HG02588 (cell line): ENCODE measurements around the gene PPARD.

Source experiments
- ATAC-seq: cut with Tn5 transposase; IDR thresholded peaks from one replicate; pipeline ENCODE4 v1.9.1; 2021; ENCODE audit warnings: mild to moderate bottlenecking, moderate library complexity; ENCODE audit not compliant: unreplicated experiment

PPARD gene

DNA sequence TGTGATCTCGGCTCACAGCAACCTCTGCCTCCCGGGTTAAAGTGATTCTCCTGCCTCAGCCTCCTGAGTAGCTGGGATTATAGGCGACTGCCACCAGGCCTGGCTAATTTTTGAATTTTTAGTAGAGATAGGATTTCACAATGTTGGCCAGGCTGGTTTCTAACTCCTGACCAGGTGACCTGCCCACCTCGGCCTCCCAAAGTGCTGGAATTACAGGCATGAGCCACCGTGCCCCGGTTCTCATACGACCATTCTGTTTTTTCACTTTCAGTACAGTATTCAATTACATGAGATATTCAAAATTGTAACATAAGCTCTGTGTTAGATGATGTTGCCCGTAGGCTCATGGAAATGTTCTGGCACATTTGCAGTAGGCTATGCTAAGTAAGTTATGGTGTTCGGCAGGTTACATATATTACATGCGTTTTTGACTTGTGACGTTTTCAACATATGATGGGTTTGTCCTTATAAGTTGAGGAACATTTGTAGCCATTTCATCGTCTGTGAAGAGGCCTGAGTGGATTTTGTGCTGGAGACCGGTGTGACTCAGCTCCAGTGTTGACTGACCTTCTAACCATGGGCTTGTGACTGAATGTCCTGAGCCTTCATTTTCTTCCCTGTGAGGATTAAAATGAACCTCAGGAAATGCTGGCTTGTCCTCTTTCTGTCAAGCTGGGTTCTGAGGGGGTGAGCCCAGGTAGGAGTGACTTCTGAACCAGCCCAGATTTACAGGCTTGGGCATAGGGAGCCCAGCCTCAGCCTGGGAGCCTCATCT is 12.2 kb downstream of the PPARD start:
- ATAC-seq: no peak

DNA sequence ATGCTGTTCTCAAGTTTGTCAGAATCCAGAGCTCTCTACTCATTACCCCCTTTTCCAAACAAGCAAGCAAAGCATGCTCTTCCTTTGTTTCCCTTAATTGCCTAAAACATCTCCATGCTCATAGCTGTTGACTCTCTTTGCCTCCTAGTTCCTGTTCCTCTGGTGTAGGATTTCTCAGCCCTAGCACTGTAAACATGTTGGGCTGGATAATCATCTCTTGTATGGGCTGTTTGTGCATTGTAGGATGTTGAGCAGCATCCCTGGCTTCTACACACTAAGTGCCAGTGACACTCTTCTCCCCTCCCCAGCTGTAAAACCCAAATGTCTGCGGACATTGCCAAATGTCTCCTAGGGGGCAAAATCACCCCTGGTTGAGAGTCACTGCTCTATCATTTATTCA is 14.0 kb downstream of the PPARD start:
- ATAC-seq: no peak

- ATAC-seq: no peak
Observed at GRCh38 chr6:35357677-35358076, 15.3 kb downstream of the PPARD start.

DNA sequence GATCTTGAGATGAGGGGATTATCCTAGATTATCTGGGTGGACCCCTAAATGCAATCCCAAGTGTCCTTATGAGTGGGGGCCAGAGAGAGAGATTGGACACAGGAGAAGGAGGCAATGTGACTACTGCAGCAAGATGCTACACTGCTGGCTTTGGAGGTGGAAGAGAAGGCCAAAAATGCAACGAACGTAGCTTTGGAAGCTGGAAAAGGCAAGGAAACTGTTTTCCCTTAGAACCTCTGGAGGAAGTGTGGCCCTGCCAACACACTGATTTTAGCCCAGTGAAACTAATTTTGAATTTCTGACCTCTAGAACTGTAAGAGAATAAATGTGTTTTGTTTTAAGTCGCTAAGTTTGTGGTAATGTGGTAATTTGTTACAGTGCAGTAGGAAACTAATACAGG is 15.7 kb downstream of the PPARD start:
- ATAC-seq: no peak

DNA sequence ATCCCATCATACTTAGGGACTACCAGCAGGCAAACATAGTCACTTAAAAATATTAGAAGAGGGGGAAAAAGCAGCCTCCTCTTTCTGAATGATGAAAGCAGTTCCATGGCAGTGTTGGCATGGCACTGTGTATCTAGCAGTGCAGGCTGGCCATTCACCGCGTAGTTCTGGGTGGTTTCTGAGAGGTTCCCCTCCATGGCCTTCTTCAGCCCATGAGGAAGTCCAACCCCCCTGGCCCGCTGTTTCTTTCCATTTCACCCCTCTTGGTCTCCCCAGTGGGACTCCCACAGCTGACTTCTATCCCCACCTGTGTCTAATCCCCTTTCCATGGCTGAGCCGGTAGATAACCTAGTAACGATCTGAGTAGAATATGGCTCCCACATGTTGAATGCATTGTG is 17.0 kb downstream of the PPARD start:
- no peak for ATAC-seq

DNA sequence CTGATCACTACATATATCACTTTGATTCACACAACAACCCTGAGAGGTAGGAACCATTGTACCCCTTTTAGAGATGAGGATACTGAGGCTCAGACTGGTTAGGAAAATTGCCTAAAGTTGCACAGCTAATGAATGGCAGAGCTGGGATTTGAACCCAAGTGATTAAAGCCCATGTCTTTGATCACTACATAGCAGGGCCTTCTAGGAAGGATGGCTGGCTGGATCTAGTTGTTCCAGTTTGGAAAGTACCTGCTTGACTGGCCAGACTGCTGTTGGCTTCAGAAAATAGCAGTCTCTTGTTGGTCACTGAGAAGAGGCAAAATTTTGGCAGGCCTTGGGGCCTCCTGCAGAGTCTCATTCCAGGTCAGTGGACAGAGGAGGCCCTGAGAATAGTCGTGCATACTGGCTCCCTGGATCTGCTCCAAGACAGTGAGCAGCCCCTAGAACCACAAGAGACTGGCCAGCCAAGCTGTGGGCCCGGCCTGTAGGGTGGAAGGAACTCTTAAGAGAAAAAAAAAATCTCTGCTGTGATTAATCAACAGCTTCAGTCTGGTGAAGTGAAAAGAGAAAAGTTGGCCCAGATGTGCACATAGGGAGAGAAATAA is 17.5 kb downstream of the PPARD start:
- ATAC-seq: no peak

- no peak for ATAC-seq
Observed at GRCh38 chr6:35360349-35361138, 18.2 kb downstream of the PPARD start.

DNA sequence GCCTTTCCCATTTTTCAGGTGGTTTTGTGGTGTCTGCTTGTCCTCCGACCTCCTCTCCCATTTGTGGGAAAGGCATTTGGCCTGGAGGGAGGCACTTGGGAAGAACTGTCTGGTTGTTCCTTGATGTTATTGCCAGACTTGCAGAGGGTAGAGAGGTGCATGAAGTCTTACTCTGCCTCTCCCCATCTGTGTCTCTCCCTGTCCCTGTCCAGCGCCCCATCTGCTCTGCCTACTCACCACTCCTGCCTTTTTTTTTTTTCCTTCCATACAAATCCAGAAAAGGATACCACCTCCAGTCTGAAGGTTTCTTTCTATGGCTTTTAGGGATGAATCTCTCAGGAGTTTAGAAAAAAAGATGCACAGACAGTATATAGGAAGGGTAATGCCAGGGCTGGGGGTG is 19.8 kb downstream of the PPARD start:
- no peak for ATAC-seq

GRCh38 chr6:35363293-35363750 is 21.0 kb downstream of the PPARD start:
- no peak for ATAC-seq

GRCh38 chr6:35365594-35366203 is 23.3 kb downstream of the PPARD start:
- no peak for ATAC-seq

DNA sequence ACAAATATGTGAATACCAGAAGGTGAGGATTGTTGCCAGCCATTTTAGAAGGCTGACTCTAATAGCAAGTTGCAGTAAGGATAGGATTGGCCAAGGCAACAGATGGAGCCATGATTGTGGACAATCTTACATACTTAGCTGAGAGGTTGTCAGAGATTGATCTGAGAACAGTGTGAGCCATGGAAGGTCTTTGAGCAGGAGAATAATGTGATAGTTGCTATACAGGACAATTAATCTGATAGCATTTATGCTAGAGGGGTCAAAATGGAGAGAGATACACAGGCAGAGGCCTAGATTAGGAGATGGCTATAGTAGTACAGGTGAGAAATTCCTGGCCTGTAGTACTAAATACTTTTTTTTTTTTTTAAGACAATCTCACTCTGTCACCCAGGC is 23.8 kb downstream of the PPARD start:
- no peak for ATAC-seq

DNA sequence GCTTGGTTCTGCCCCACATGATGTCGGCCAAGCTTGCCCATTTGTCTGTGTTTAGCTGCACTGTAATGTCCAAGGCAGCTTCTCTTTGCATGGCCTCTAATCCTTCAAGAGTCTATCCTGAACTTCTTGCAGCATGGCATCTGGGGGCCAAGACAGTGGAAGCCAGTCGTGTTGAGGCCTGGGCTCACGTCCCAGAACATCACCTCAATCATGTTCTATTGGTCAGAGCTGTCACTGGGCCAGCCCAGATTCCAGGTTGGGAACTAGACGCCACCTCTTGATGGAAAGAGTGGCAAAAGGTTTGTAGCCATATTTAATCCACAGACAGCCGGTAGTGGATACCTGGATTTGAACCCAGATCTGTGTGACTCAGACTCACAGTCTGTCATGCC is 25.3 kb downstream of the PPARD start:
- ATAC-seq: no peak

GRCh38 chr6:35368038-35368887 is 25.9 kb downstream of the PPARD start:
- no peak for ATAC-seq

DNA sequence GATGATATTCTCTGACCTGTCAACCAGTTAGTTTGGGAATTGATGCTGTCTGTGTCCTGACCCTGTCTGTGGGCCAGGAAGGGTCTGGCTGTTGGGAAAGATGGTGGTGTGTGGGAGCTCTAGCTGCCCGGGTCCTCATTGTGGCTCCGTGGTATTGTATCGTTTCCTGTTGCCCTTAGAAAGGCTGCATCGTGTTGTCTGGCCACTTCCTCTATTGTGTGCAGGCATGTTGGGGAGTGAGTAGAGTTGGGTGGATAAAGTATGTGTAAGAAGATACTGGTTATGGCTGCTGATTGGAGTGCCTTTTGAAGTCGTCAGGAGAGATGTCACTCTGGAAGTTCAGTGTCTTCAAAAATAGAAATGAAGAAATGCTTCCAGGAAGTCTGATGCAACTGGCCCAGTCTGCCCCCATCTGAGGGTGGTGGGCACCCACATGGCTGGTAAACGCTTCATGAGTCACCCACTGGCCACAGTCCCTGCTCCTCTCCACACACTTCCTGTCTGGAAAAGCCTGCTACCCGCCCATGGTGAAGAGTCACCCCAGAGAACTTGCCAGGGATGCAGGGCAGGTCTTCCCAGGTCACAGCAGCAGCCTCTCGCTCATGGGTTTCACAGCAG is 27.9 kb downstream of the PPARD start:
- ATAC-seq: no peak

DNA sequence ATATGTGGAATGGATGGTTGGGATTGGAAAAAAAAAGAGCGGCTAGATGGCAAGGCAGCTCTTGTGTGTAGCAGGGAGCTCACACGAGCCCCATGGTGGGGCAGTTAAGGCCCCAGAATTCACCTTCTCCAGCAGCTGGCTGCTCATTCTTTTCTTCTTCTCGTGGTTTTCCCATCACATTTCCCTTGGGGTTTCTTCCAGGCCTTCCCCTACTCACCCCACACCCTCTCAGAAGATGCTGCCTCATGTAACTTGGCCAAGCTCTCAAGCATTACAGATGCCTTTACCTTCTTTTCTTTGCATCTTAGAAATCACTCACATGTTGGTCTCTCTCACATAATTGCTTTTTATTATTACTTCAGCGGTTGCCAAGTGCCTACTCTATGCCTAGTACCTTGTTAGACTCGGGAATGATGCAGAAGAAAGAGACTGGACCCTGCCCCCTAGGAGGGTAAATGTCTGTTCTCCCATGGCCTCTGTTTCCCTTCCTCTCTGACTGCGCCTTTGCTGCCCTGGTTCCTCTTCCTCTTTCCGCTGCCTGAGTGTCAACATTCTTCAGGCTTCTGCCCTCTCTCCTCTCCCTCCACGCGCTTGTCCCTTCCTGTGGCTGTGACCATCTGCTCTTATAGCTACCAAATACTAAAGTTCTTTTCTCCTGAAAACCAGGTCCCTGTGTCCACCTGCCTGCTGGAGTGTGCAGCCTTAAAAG is 28.6 kb downstream of the PPARD start:
- ATAC-seq: no peak

DNA sequence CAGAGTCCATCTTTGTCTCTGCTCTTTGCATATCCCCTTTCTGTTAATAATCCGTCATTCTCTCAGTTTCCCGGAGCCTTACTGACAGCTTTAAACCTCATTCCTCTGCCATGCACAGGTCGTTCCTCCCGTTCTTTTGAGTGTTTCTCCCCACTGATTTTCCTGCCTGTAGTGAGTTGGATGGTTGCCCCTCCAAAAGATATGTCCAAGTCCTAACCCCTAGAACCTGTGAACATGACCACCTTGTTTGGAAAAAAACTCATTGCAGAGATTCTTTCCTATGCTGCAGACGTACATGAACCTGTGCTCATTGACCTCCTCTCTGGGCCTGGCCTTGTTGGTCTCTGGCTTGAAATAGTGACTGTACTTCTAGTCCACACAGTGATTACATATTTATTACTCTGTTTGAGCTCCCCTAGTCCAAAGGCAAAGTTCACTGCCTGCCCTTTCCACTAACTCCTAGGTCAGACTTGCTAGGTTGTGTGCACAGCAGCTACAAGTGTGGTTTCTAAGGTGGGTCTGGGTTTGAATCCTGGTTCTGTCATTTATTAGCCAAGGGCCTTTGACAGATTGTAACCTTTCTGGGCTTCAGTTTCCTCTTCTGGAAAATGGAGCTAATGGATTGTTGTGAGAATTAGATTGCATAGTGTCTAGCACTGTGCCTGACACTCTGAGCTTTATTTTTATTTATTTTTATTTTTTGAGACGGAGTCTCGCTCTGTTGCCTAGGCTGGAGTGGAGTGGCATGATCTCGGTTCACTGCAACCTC is 29.3 kb downstream of the PPARD start:
- no peak for ATAC-seq

- no peak for ATAC-seq
Observed at GRCh38 chr6:35372633-35373032, 30.3 kb downstream of the PPARD start.

DNA sequence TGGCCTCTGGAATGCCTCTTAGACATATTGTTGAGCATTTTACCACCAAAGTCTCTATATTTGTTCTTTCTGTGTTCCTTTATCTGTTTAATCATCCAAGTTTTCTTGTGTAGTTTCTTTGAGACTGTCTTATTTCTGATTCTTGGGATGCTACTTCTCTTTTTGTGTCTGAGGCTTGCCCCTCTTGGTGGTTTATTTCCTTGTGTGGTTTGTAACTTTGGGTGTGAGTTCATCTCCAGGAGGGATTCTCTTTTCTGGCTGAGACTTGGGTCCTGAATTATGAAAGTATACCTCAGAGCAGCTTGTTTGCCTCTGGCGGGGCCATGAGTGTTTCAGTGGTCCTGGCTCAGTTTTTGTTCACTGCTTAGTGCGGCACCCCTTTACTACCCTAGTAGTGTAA is 33.9 kb downstream of the PPARD start:
- ATAC-seq: no peak

GRCh38 chr6:35377002-35377401 is 34.6 kb downstream of the PPARD start:
- ATAC-seq: no peak
